H1 (cell line): ENCODE results near the gene TNFAIP8L3. TPM values are rescaled to one million over a fixed set of nuclear protein-coding genes. Genes with fewer than 3 reads are reported as not detected.

Source experiments
- ATF3 ChIP-seq: IDR thresholded peaks from 2 replicates; pipeline ENCODE4 v1.6.1; 2011; ENCODE audit warnings: low read depth, mild to moderate bottlenecking, low read length; ENCODE audit not compliant: insufficient read depth
- CEBPB ChIP-seq: IDR thresholded peaks from 2 replicates; pipeline ENCODE4 v1.6.1; 2012; ENCODE audit warnings: low read depth, low read length
- CHD2 ChIP-seq: IDR thresholded peaks from 2 replicates; pipeline ENCODE4 v1.6.1; 2012; ENCODE audit warnings: low read length, improper control_type of control experiment
- EGR1 ChIP-seq: IDR thresholded peaks from 2 replicates; pipeline ENCODE4 v1.6.1; 2011; ENCODE audit warnings: low read depth, low read length, borderline replicate concordance
- EP300 ChIP-seq, 2 experiments: IDR thresholded peaks; 1 replicate in 1 of 2; 2 replicates in 1 of 2; pipeline ENCODE4 v1.6.1; 2011 to 2012; ENCODE audit warnings: low read depth in 2 of 2, low read length in 2 of 2, mild to moderate bottlenecking in 2 of 2, borderline replicate concordance in 1 of 2, inconsistent platforms in 1 of 2, moderate library complexity in 1 of 2
- GABPA ChIP-seq: IDR thresholded peaks from 2 replicates; pipeline ENCODE4 v1.6.1; 2011; ENCODE audit warnings: mild to moderate bottlenecking, low read length, moderate library complexity, borderline replicate concordance; ENCODE audit not compliant: insufficient read depth
- GTF2F1 ChIP-seq: IDR thresholded peaks from 2 replicates; pipeline ENCODE4 v1.6.1; 2012; ENCODE audit warnings: low read depth, low read length, improper control_type of control experiment, borderline replicate concordance
- TCF12 ChIP-seq: IDR thresholded peaks from 2 replicates; pipeline ENCODE4 v1.6.1; 2011; ENCODE audit warnings: low read depth, mild to moderate bottlenecking, low read length
- polyA plus RNA-seq, 7 experiments: library from polyadenylated mRNA; depleted of rRNA in 3 of 7; stranded (reverse) in 5 of 7; unstranded in 2 of 7; fragments of >200 nt in 5 of 7; fragments of 200-250 nt in 2 of 7; gene quantifications; 1 replicate in 5 of 7; 2 replicates in 1 of 7; 4 replicates in 1 of 7; pipeline versions ENCODE4 v1.2.1 to v1.2.3, GENCODE V29; 2011 to 2013; ENCODE audit warnings: missing spikeins in 2 of 7, mixed read lengths in 2 of 7
- total RNA-seq: library from RNA; stranded (reverse); fragmentation: NEBNext Ultra II Directional; extraction: Animal tissue kit (Norgen Biotek cat#: 25700); gene quantifications from 2 replicates; pipeline ENCODE4 v1.2.1, GENCODE V29; 2021

TNFAIP8L3 gene
- total and polyA plus RNA-seq, 2 of the 8 experiments (the other 6 are each of a cell fraction or from before 2014, with no cell fraction given) = 0.23 to 0.67 TPM

- TF ChIP-seq GTF2F1 (no peak), CHD2 (no peak), GABPA (no peak), EP300 (IDR thresholded peaks at IDR 0.05; ENCODE audit: borderline replicate concordance in 1 of 2, low read depth in 2 of 2, low read length in 2 of 2) (no peak), CEBPB (no peak), ATF3 (no peak), EGR1 (no peak), TCF12 (no peak)
Observed at GRCh38 chr15:51089041-51089440, 5.7 kb downstream of the TNFAIP8L3 start (continued).
